GM19240 (cell line): ENCODE measurements around the gene PEAR1.

Source experiments
- DNase-seq: peaks from one replicate; pipeline ENCODE4 v3.0.0; 2011; ENCODE audit warnings: low spot score; ENCODE audit not compliant: insufficient read length

PEAR1 gene

DNA sequence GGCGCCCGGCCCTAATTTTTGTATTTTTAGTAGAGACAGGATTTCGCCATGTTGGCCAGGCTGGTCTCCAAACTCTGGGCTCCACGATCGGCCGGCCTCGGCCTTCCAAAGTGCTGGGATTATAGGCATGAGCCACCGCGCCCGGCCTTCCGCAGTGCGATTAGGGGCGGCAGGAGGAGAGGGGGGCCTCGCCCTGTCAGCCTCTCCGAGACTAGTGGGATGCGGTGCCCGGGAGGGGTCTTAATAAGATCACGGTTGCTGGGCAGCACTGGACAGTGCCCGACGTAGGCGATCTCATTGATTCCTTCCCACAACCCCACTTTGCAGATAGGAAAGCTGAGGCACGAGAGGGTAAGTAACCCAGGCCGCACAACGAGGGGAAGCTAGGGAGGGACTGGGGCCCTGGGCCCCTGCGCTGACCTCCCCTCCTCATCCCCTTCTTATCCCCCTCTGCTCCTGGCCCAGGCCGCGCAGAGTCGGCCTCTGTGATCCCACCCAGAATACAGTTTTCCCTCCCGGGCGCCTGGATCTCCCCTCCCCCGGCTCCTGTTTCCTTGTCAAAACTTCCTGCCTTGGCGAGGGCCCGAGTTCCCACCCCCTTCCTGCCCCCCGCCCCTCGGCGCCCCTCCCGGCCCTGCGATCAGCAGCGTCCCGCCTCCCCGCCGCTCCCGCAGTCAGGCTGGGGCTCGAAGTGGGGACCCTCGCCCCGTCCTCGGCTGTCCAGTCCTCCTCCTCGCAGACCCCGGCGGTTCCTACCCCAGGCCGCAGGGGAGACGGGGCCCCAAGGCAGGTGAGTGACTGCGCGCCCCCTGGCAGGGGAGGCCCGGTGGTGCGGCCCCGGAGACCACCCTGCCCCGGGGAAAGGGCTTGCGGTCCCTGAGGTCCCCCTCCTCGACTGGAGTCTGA is at the start of gene PEAR1:
Gene PEAR1 (plus strand): TSS at position 671 of the 906 bp plus-strand sequence. CDS start 10,209 bp downstream, outside the sequence.
- DNase-seq, result no peak

DNA sequence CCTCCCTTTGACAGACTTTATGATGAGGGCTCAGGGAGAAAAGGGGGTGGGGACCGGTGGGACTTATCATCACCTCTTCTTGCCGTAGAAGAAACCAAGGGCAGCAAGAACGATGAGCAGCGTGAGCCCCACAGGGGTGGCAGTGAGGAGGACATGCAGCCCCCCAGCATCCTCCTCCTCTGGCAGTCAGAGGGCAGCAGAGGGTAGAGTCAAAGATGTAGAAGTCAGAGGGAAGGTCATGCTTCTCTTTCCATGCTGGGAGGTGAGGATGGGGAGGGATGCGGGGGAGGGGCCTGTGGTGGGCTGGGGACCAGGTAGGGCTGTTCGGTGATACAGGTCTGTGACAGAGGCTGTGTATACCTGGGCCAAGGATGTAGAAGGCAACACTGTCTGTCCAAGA is 49.4 kb upstream of the PEAR1 start:
- DNase-seq, result no peak

GRCh38 chr1:156844638-156845037 is 48.9 kb upstream of the PEAR1 start:
- DNase-seq, result no peak

- DNase-seq, result no peak
Observed at GRCh38 chr1:156845055-156845952, 48.2 kb upstream of the PEAR1 start.

GRCh38 chr1:156845953-156846545 is 47.5 kb upstream of the PEAR1 start:
- no peak for DNase-seq

- no peak for DNase-seq
Observed at GRCh38 chr1:156846643-156847042, 46.9 kb upstream of the PEAR1 start.

DNA sequence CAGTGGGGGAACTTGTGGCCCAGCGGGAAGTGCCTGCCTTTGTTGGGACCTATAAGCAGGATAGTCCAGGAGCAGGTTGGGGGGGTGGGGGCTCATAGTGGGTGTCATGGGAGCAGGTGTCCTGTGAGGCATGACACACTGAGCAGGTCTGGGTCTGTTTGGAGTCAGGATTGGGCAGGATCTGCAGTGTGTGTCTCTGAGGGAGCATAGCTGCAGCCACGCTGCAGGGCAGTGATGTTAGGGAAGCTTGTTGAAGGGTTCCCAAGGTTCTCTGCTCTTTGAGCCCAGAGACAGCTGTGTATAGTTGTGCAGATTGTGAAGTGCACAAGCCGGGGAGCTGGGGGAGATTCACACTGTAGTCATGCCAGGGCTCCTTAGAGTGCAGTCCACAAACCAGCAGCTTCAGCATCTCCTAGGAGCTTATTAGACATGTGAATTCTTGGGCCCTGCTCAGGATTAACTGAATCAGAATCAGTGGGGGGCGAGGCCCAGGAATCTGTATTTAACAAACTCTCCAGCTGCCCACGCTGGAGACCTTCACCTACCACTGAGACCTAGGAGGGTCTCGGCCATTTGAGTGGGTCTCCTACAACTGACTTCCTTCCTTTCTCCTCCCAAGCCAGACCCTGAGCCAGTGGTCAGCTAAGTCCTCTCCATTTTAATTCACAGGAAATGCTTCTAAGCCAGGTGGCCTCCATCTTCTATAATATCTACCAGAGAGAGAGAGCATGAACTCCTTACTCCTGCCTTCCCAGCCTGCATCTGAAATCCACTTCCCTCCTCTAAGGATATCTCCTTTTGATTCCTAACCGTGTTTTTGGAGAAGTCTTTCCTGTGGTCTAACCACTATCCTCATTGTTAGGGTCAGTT is 45.7 kb upstream of the PEAR1 start:
- no peak for DNase-seq

DNA sequence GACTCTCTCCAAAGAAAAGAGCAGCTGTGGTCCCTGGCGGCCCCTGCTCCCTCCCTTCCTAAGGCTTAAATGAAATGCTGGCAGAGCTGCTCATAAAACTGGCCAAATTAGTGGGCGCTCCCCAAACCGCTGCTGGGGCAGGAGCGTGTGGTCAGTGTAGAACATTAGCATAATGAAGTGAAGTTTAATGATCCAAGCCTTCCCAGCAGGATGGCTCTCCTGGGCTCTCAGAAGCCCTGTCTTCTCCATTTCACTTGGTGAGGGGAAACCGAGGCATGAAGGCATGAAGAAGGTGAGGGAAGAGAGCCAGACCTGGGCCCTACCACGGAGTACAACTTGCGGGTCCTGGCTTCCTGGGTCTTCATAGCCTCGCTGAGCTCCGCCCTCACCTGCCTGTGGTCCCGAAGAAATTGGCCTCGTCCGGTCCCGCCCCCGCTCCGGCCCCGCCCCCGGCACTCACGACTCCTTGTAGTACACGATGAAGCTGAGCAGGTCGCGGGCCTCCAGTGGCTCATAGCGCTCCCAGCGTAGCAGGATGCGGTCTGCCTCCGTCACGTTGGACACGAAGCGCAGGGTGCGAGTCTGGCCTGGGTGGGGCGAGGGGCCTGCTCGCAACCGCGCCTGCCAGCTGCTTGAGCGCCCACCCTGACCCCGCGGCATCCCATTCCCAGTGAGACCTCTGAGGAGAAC is 44.9 kb upstream of the PEAR1 start:
- DNase-seq, result no peak

DNA sequence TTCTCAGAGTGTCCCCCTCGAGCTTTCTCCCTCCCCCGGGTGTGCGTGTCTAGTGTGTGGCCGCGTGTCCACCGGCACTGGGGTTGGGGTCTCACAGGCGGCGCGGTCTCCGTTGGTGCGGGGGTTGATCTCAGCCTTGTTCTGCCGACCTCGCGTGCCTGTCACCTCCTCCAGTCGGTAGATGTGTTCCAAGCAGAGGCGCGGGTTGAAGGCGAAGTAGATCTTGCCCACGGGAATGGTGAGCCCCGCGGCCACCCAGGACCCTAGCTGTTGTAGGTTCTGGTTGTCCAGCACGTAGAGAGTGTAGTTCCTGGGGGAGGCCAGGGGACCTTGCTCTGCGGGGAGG is 44.4 kb upstream of the PEAR1 start:
- no peak for DNase-seq

DNA sequence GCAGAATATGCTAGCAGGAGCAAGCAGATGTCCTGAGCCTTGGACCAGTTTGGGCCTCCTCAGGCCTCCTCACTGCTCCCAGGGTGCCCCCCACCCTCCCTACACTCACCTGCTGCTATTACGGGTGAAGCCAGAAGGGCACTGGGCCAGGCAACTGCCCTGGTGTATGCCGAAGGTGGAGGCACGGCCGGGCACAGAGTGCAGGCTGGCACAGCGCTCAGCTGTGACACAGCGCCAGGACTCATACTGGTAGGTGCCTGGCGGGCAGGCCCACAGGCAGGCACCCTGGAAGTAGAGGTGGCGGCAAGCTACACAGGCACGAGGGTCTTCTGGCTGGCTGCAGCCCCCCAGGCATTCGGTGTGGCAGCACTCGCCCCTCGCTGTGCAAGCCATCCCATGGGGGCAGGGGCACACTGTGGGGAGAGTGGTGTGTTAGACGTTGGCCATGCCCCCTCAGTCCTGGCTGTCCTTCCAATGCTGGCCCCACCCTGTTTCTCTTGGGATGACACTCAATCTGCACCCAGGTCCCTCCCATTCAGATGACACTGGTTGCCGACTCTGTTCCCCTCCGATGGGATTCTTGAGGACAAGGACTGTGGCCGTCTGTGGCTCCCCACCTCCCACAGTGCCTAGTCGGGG is 41.6 kb upstream of the PEAR1 start:
- DNase-seq, result no peak

- DNase-seq, result no peak
Observed at GRCh38 chr1:156852418-156852874, 41.1 kb upstream of the PEAR1 start.

GRCh38 chr1:156853761-156854160 is 39.8 kb upstream of the PEAR1 start:
- DNase-seq, result no peak

GRCh38 chr1:156854634-156855033 is 38.9 kb upstream of the PEAR1 start:
- DNase-seq, result no peak

DNA sequence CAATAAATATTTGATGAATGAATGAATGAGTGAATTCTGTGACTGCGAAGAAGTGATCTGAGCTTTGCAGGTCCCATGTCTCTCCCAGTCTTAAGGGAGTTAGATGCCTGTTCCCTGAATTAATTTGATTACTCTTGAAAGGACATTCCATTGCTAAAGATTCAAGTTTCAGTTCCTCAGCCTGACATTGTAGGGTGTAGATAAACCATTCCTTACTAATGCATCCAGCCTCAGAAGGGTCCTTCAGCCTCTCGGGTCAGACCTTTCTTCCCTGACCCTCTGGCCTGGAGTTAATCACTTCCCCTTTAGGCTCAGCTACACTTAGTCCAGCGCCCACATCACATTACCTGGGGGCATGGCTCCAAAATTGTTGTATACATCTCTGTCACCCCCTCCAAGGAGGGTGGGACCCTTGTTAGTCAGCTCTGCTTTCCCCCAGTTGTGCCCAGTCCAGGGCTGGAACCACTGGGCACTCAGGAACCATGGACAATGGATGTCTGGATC is 37.2 kb upstream of the PEAR1 start:
- DNase-seq, result no peak

DNA sequence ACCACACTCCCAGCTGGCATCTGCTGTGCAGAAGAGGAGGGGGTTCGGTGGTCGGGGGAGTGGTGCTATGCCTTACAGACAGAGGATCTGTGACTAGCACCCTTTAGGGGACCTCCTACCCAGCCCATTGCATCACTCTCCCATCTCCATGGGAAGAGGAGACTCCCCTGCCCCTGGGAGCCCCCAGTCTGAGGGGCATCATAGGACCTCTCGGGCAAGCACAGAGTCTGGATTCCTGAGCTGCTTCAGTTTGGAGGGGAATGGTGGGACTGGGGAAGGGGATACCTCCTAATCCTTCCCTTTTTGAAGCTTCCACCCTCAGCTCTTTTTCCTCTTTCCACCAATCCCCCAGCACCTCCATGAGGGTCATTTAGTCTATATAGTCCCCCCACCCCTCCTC is 36.0 kb upstream of the PEAR1 start:
- DNase-seq, result no peak

DNA sequence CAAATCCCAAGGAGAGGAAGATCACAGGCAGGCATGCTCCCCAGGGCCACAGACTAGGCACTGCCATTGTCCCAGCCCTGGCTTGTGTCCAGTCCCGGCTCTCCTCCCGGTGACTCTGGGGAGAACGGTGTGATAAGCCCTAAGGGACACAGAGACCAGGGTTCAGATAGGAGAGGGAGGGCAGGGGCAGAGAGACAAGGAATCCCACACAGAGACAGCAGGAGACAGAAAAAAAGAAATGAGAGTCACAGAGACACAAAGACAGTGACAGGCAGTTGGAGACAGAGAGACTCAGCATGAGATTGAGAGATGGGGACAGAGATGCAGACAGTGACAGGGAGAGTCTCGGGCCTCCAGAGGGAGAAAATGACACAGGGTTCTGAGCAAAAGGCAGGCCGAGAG is 35.0 kb upstream of the PEAR1 start:
- DNase-seq, result no peak

- no peak for DNase-seq
Observed at GRCh38 chr1:156858959-156859522, 34.5 kb upstream of the PEAR1 start, which contains the start of gene INSRR. Gene INSRR, minus strand, starts transcription at chr1:156859117. Its CDS starts 496 bp downstream, at chr1:156858621.

- DNase-seq, result no peak
Observed at GRCh38 chr1:156859523-156860112, 33.9 kb upstream of the PEAR1 start.
